Measurements from ENCODE around the gene TDRKH. TPM values are rescaled to one million over a fixed set of nuclear protein-coding genes. Genes with fewer than 3 reads are reported as not detected.
A peak's percentile ranks its signal among the peaks of the same experiment; 100 is the strongest.

TDRKH gene
- total and polyA plus RNA-seq, 2 of the 13 experiments (the other 11 are each of a cell fraction or from before 2014, with no cell fraction given) = 3.9 to 5.4 TPM

DNA sequence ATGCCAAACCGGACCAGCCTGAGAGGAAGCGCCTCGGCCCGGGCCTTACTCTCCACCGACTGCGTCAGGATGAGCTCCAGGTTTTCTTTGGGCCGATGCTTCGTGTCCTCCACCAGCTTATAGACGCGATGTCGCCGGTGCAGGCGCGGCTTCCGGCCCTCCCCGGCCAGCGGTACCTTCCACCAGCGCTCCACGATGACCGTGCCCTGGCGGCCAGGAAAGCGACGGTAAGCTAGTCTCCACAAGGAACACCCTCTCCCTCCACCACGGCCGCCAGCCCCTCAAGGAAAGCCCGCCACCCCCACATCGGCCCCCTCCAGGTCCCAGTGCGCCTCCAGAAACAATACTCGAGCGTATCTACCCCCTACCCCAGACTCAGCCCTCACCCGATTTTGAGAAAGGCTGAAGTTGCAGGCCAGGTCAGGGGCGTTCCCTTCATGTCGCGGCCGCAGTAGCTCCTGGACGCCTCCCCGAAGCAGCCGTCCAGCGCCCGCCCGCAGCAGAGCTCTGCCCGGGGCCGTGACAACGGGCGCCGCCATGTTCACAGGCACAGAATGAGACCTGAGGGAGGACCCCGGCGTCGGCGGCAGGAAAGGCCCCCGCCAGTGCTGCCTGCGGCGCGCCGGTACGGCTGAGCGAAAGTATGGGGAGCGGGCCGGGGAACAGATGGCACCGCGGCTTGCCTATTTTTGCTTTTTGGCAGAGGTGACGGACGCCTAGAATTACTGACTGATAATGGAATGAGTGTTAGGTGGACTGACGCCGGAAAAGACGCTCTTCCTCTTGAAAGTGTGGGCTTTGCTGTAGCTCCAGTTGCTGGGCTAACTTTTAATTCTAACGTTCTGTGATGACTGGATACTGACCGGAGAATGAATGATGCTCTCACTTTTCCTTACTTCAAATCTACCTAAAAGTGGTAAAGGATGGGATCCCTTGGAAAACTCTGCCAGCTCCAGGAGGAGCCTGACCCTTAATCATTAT, 27.1 kb downstream of the TDRKH start, which contains the start of gene MRPL9 (continued):
- peak; percentile 32; the same call in 1 of the 2 replicates for TF ChIP-seq ZNF761 (CRISPR knock-in tag; conservative IDR thresholded peaks at IDR 0.05)
- no peak for TF ChIP-seq AGO1 (IDR thresholded peaks at IDR 0.05; ENCODE audit: low read depth, low read length, poor library complexity, severe bottlenecking)
- no peak for TF ChIP-seq GABPA (IDR thresholded peaks at IDR 0.05; ENCODE audit: low read depth, low read length)
- peak; percentile 45 for TF ChIP-seq GABPA (CRISPR knock-in tag; IDR thresholded peaks at IDR 0.05; ENCODE audit: low read depth)
- no peak for TF ChIP-seq MATR3 (CRISPR knock-in tag; IDR thresholded peaks at IDR 0.05)
- TF ChIP-seq KMT2B (CRISPR knock-in tag; IDR thresholded peaks at IDR 0.05) = peak; percentile 83
- TF ChIP-seq HOXA7 (CRISPR knock-in tag; IDR thresholded peaks at IDR 0.05) = no peak
- TF ChIP-seq ZNF234 (CRISPR knock-in tag; conservative IDR thresholded peaks at IDR 0.05) = no peak
- peak; percentile 28; the same call in 1 of the 2 replicates for TF ChIP-seq STAG1 (CRISPR knock-in tag; IDR thresholded peaks at IDR 0.05)
- TF ChIP-seq ZNF614 (CRISPR knock-in tag; IDR thresholded peaks at IDR 0.05; ENCODE audit: borderline replicate concordance) = peak; percentile 47; the same call in 1 of the 2 replicates
- peak; percentile 75; the same call in 1 of the 2 replicates for TF ChIP-seq PCBP1 (IDR thresholded peaks at IDR 0.05; ENCODE audit: borderline replicate concordance, low read depth, low read length)
- TF ChIP-seq, protein P1, sequence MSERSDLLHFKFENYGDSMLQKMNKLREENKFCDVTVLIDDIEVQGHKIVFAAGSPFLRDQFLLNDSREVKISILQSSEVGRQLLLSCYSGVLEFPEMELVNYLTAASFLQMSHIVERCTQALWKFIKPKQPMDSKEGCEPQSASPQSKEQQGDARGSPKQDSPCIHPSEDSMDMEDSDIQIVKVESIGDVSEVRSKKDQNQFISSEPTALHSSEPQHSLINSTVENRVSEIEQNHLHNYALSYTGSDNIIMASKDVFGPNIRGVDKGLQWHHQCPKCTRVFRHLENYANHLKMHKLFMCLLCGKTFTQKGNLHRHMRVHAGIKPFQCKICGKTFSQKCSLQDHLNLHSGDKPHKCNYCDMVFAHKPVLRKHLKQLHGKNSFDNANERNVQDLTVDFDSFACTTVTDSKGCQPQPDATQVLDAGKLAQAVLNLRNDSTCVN (CRISPR knock-in tag; IDR thresholded peaks at IDR 0.05; ENCODE audit: borderline replicate concordance) = no peak
- TF ChIP-seq, protein P2, sequence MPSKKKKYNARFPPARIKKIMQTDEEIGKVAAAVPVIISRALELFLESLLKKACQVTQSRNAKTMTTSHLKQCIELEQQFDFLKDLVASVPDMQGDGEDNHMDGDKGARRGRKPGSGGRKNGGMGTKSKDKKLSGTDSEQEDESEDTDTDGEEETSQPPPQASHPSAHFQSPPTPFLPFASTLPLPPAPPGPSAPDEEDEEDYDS (CRISPR knock-in tag; IDR thresholded peaks at IDR 0.05) = no peak
- TF ChIP-seq, protein P3, sequence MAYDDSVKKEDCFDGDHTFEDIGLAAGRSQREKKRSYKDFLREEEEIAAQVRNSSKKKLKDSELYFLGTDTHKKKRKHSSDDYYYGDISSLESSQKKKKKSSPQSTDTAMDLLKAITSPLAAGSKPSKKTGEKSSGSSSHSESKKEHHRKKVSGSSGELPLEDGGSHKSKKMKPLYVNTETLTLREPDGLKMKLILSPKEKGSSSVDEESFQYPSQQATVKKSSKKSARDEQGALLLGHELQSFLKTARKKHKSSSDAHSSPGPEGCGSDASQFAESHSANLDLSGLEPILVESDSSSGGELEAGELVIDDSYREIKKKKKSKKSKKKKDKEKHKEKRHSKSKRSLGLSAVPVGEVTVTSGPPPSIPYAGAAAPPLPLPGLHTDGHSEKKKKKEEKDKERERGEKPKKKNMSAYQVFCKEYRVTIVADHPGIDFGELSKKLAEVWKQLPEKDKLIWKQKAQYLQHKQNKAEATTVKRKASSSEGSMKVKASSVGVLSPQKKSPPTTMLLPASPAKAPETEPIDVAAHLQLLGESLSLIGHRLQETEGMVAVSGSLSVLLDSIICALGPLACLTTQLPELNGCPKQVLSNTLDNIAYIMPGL (CRISPR knock-in tag; IDR thresholded peaks at IDR 0.05; ENCODE audit: borderline replicate concordance in 1 of 2, low read depth in 1 of 2) = peak in 1 of 2 experiments; percentile 81; a peak in 3 of 4 replicates
- TF ChIP-seq, protein P4, sequence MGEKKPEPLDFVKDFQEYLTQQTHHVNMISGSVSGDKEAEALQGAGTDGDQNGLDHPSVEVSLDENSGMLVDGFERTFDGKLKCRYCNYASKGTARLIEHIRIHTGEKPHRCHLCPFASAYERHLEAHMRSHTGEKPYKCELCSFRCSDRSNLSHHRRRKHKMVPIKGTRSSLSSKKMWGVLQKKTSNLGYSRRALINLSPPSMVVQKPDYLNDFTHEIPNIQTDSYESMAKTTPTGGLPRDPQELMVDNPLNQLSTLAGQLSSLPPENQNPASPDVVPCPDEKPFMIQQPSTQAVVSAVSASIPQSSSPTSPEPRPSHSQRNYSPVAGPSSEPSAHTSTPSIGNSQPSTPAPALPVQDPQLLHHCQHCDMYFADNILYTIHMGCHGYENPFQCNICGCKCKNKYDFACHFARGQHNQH (CRISPR knock-in tag; IDR thresholded peaks at IDR 0.05) = peak; percentile 54
- TF ChIP-seq ZNF501 (CRISPR knock-in tag; IDR thresholded peaks at IDR 0.05) = peak; percentile 90
- 0 out of 2 replicates have a peak, but pooled peaks have one; percentile 48 for TF ChIP-seq HMG20B (CRISPR knock-in tag; conservative IDR thresholded peaks at IDR 0.05)
- TF ChIP-seq, protein P5, sequence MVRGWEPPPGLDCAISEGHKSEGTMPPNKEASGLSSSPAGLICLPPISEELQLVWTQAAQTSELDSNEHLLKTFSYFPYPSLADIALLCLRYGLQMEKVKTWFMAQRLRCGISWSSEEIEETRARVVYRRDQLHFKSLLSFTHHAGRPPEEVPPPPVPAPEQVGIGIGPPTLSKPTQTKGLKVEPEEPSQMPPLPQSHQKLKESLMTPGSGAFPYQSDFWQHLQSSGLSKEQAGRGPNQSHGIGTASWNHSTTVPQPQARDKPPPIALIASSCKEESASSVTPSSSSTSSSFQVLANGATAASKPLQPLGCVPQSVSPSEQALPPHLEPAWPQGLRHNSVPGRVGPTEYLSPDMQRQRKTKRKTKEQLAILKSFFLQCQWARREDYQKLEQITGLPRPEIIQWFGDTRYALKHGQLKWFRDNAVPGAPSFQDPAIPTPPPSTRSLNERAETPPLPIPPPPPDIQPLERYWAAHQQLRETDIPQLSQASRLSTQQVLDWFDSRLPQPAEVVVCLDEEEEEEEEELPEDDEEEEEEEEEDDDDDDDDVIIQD (CRISPR knock-in tag; IDR thresholded peaks at IDR 0.05; ENCODE audit: low read depth) = no peak
- TF ChIP-seq, protein P6, sequence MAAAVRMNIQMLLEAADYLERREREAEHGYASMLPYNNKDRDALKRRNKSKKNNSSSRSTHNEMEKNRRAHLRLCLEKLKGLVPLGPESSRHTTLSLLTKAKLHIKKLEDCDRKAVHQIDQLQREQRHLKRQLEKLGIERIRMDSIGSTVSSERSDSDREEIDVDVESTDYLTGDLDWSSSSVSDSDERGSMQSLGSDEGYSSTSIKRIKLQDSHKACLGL (CRISPR knock-in tag; IDR thresholded peaks at IDR 0.05) = peak; percentile 83; the same call in 1 of the 2 replicates
- TF ChIP-seq GTF2F1 (IDR thresholded peaks at IDR 0.05; ENCODE audit: low read length) = peak; percentile 62; the same call in 1 of the 2 replicates
